Measurements from ENCODE around the gene ATP8A2.

DNA sequence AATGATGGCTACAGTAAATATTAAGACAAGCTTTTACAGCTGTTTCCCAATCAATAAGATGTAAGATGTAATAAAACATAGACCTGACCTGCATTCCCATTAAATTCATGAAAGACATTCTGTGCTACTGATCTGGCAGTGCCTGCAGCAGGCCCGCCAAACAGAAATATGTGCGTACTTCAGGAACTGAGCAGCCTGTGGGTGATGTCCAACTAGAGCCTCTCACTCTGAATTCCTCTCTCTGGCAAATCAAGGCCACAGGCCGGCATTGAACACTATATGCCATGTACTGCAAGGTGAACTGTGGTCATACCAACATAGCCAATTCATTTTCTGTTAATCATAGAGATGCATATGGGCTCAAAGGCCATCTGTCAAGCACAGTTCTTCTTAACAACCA is 662.2 kb downstream of the ATP8A2 start:
- TF ChIP-seq POLR2A (IDR thresholded peaks at IDR 0.05; ENCODE audit: low read length) = no peak
- no peak for TF ChIP-seq GATA1 (IDR thresholded peaks at IDR 0.05; ENCODE audit: low read depth, low read length)
